Tibial nerve (tissue), 4 donors: ENCODE data around the gene ERG. TPM values are rescaled to one million over a fixed set of nuclear protein-coding genes. Genes with fewer than 3 reads are reported as not detected.

Experiments used
- DNase-seq, 2 donors: peaks; one replicate each; pipeline ENCODE4 v3.0.0-alpha.2; 2019; ENCODE audit warnings: low spot score in 2 of 2
- H3K27ac ChIP-seq, 4 donors: fragments of 200-600 bp; sonication (generic) in 3 of 4; one replicate each; pipeline ENCODE4 v1.5.1; 2017 to 2019; ENCODE audit warnings: mild to moderate bottlenecking in 1 of 4
- H3K27me3 ChIP-seq, 2 donors: fragments of 200-600 bp; sonication (generic) in 1 of 2; one replicate each; pipeline versions ENCODE4 v1.5.1 to v1.6.0; 2017 to 2019
- H3K36me3 ChIP-seq, 3 donors: fragments of 200-600 bp; sonication (generic); one replicate each; pipeline ENCODE4 v1.5.1; 2018 to 2019
- H3K4me1 ChIP-seq, 4 donors: fragments of 200-600 bp; sonication (generic) in 3 of 4; one replicate each; pipeline ENCODE4 v1.5.1; 2017 to 2019
- H3K4me3 ChIP-seq, 4 donors: fragments of 200-600 bp; sonication (generic) in 3 of 4; one replicate each; pipeline ENCODE4 v1.5.1; 2017 to 2019; ENCODE audit warnings: mild to moderate bottlenecking in 1 of 4, moderate library complexity in 1 of 4
- H3K9me3 ChIP-seq, 4 donors: fragments of 200-600 bp; sonication (generic) in 3 of 4; one replicate each; pipeline ENCODE4 v1.5.1; 2017 to 2019
- CTCF ChIP-seq, 5 experiments: fragments of 200-600 bp in 3 of 5; fragments of 450-650 bp in 2 of 5; sonication (generic) in 3 of 5; IDR thresholded peaks; one replicate each; pipeline ENCODE4 v1.5.1; 2016 to 2019; ENCODE audit warnings: antibody characterized with exemption in 5 of 5, mild to moderate bottlenecking in 3 of 5, moderate library complexity in 2 of 5
- EP300 ChIP-seq, 2 donors: sonication (generic); formaldehyde crosslinking; IDR thresholded peaks; one replicate each; pipeline ENCODE4 v1.6.1; 2017; ENCODE audit warnings: antibody characterized with exemption in 2 of 2, mild to moderate bottlenecking in 1 of 2
- POLR2A ChIP-seq, 2 donors: fragments of 450-650 bp; IDR thresholded peaks; one replicate each; pipeline ENCODE4 v1.6.1; 2017; ENCODE audit warnings: antibody characterized with exemption in 2 of 2, mild to moderate bottlenecking in 2 of 2, moderate library complexity in 2 of 2
- WGBS, 2 donors: methylation state at CpG; one replicate each; pipeline ENCODE4 v1.1.5; 2018; 5-methylcytosine and 5-hydroxymethylcytosine counted together
- total RNA-seq, 4 donors: library from RNA; depleted of rRNA; stranded (reverse); fragments of >200 nt; gene quantifications; one replicate each; pipeline ENCODE4 v1.1.0, GENCODE V29; 2016

The ERG gene
- total RNA-seq, 4 donors from 2014 or later, result 5.9 to 20.4 (median 17.6) TPM

- Histone ChIP-seq H3K27me3 (no peaks in the 10 kb centered on the region), H3K4me1 (peaks cover 0 to 13% (median 0%) of the 10 kb centered on the region in 4 donors), H3K27ac (no peak overlapping the region), H3K36me3 (no peaks in the 10 kb centered on the region), H3K4me3 (no peak overlapping the region), H3K9me3 (no peaks in the 10 kb centered on the region)
- DNase-seq, result no peak
- TF ChIP-seq POLR2A (IDR thresholded peaks at IDR 0.05), result no peak
- TF ChIP-seq CTCF (IDR thresholded peaks at IDR 0.05), result no peak
- TF ChIP-seq EP300 (IDR thresholded peaks at IDR 0.05), result no peak
- 73 to 77% methylated on average over 5 of the region's 5 CpGs for WGBS, 2 donors
These were observed 109.5 kb downstream of the ERG start for GRCh38 chr21:38388647-38389353.

- no peak for DNase-seq
- Histone ChIP-seq H3K27ac (no peak overlapping the region), H3K4me1 (peaks cover 0 to 14% (median 0%) of the 10 kb centered on the region in 4 donors), H3K27me3 (no peaks in the 10 kb centered on the region), H3K4me3 (no peak overlapping the region), H3K36me3 (no peaks in the 10 kb centered on the region), H3K9me3 (no peaks in the 10 kb centered on the region)
- 53 to 65% methylated on average over 1 of the region's 1 CpG for WGBS, 2 donors
- TF ChIP-seq POLR2A (IDR thresholded peaks at IDR 0.05), result no peak
- TF ChIP-seq CTCF (IDR thresholded peaks at IDR 0.05), result no peak
These were observed 110.1 kb downstream of the ERG start for GRCh38 chr21:38388203-38388602.

- 57 to 60% methylated on average over 4 of the region's 4 CpGs for WGBS, 2 donors
- TF ChIP-seq EP300 (IDR thresholded peaks at IDR 0.05) (no peak), CTCF (IDR thresholded peaks at IDR 0.05) (no peak), POLR2A (IDR thresholded peaks at IDR 0.05) (no peak)
- Histone ChIP-seq H3K4me1 (peaks cover 0 to 14% (median 0%) of the 10 kb centered on the region in 4 donors), H3K4me3 (no peak overlapping the region), H3K27ac (no peak overlapping the region), H3K27me3 (no peaks in the 10 kb centered on the region), H3K36me3 (no peaks in the 10 kb centered on the region), H3K9me3 (no peaks in the 10 kb centered on the region)
- no peak for DNase-seq
These were observed 111.3 kb downstream of the ERG start for GRCh38 chr21:38386967-38387366.

- Histone ChIP-seq H3K4me3 (no peak overlapping the region), H3K9me3 (no peaks in the 10 kb centered on the region), H3K27me3 (no peaks in the 10 kb centered on the region), H3K36me3 (no peaks in the 10 kb centered on the region), H3K27ac (no peak overlapping the region), H3K4me1 (peaks cover 0 to 23% (median 0%) of the 10 kb centered on the region in 4 donors)
- TF ChIP-seq POLR2A (IDR thresholded peaks at IDR 0.05), result no peak
- TF ChIP-seq EP300 (IDR thresholded peaks at IDR 0.05), result no peak
- no peak for TF ChIP-seq CTCF (IDR thresholded peaks at IDR 0.05)
- DNase-seq, result no peak
- WGBS, 2 donors, result 90 to 91% methylated on average over 7 of the region's 7 CpGs
These were observed 112.7 kb downstream of the ERG start for GRCh38 chr21:38385427-38386175.
